IMR-90 (cell line): ENCODE measurements around the gene IL17A. TPM values are rescaled to one million over a fixed set of nuclear protein-coding genes. Genes with fewer than 3 reads are reported as not detected.

Experiments used
- ATAC-seq: fragments of 200-7000 bp; cut with Tn5 transposase; 2 replicates; pipeline ENCODE4 v1.9.1; 2020; ENCODE audit warnings: low read depth, mild to moderate bottlenecking, moderate library complexity
- BruUV-seq: library from RNA; stranded (reverse); fragments of 400-500 nt; replicated peaks from 2 replicates; lab custom pipeline; 2021; lab: Mats Ljungman, UMichigan
- CTCF ChIA-PET: fragments of 300-600 bp; formaldehyde crosslinking; extraction: SDS; loops from one replicate; lab custom pipeline; 2021; ENCODE audit warnings: antibody characterized with exemption; lab: Yijun Ruan, JAX
- POLR2A ChIA-PET: fragments of 300-600 bp; sonication (Branson Sonifier 250); formaldehyde crosslinking; loops from one replicate; lab custom pipeline; 2022; ENCODE audit warnings: antibody characterized with exemption; ENCODE audit not compliant: unreplicated experiment; lab: Charles Lee
- DNase-seq: peaks from one replicate; pipeline ENCODE4 v3.0.0; 2013
- H2AFZ ChIP-seq: replicated peaks from 2 replicates; pipeline ENCODE3; 2013; ENCODE audit warnings: low read length, mild to moderate bottlenecking; ENCODE audit not compliant: poor library complexity
- H2AK5ac ChIP-seq: 2 replicates; pipeline ENCODE4 v1.6.1; 2013; ENCODE audit warnings: low read depth, low read length, inconsistent platforms
- H2AK9ac ChIP-seq: replicated peaks from 2 replicates; pipeline ENCODE3; 2013; ENCODE audit warnings: mild to moderate bottlenecking, low read depth, low read length, moderate library complexity; ENCODE audit not compliant: poor library complexity
- H2BK120ac ChIP-seq: 2 replicates; pipeline ENCODE4 v1.6.1; 2013; ENCODE audit warnings: low read depth, low read length, inconsistent platforms
- H2BK15ac ChIP-seq: 3 replicates; pipeline ENCODE4 v1.6.1; 2013; ENCODE audit warnings: low read depth, low read length, inconsistent platforms
- H2BK20ac ChIP-seq: 2 replicates; pipeline ENCODE4 v1.6.1; 2013; ENCODE audit warnings: low read depth, mild to moderate bottlenecking, inconsistent platforms, low read length, moderate library complexity
- H2BK5ac ChIP-seq: 2 replicates; pipeline ENCODE4 v1.6.1; 2013; ENCODE audit warnings: mild to moderate bottlenecking, low read depth, low read length, inconsistent platforms; ENCODE audit not compliant: poor library complexity, severe bottlenecking
- H3K14ac ChIP-seq: replicated peaks from 2 replicates; pipeline ENCODE4 v1.6.1; 2013; ENCODE audit warnings: low read depth, low read length, inconsistent platforms
- H3K18ac ChIP-seq: 2 replicates; pipeline ENCODE4 v1.6.1; 2013; ENCODE audit warnings: low read depth, low read length, control low read depth
- H3K23ac ChIP-seq: 2 replicates; pipeline ENCODE4 v1.6.1; 2013; ENCODE audit warnings: low read depth, low read length, inconsistent platforms
- H3K27ac ChIP-seq: 2 replicates; pipeline ENCODE4 v1.5.1; 2013; ENCODE audit warnings: mild to moderate bottlenecking, control low read depth, low read length; ENCODE audit not compliant: insufficient read depth
- H3K27me3 ChIP-seq: 2 replicates; pipeline ENCODE4 v1.6.1; 2013; ENCODE audit warnings: low read length; ENCODE audit not compliant: control insufficient read depth, insufficient read depth
- H3K36me3 ChIP-seq: 2 replicates; pipeline ENCODE4 v1.6.1; 2013; ENCODE audit warnings: low read length, mixed read lengths; ENCODE audit not compliant: control insufficient read depth, insufficient read depth
- H3K4ac ChIP-seq: 2 replicates; pipeline ENCODE4 v1.6.1; 2013; ENCODE audit warnings: low read depth, low read length, inconsistent platforms
- H3K4me1 ChIP-seq: 2 replicates; pipeline ENCODE4 v1.6.1; 2013; ENCODE audit warnings: low read length, mixed read lengths; ENCODE audit not compliant: control insufficient read depth, insufficient read depth
- H3K4me2 ChIP-seq: 2 replicates; pipeline ENCODE4 v1.6.1; 2013; ENCODE audit warnings: low read depth, mild to moderate bottlenecking, control low read depth, low read length, moderate library complexity
- H3K4me3 ChIP-seq: 2 replicates; pipeline ENCODE4 v1.5.1; 2013; ENCODE audit warnings: low read depth, mild to moderate bottlenecking, control low read depth, low read length, moderate library complexity; ENCODE audit not compliant: insufficient read depth
- H3K56ac ChIP-seq: 2 replicates; pipeline ENCODE4 v1.6.1; 2013; ENCODE audit warnings: low read length, inconsistent platforms; ENCODE audit not compliant: insufficient read depth; ENCODE audit errors: extremely low read depth
- H3K79me1 ChIP-seq, 2 experiments: 2 replicates each; pipeline ENCODE4 v1.6.1; 2013; ENCODE audit warnings: low read length in 2 of 2, inconsistent platforms in 1 of 2, low read depth in 1 of 2
- H3K9ac ChIP-seq: 2 replicates; pipeline ENCODE4 v1.6.1; 2013; ENCODE audit warnings: low read depth, low read length, control low read depth
- H3K9me1 ChIP-seq: 2 replicates; pipeline ENCODE4 v1.6.1; 2013; ENCODE audit warnings: low read length, inconsistent platforms; ENCODE audit not compliant: insufficient read depth
- H3K9me3 ChIP-seq: 2 replicates; pipeline ENCODE4 v1.6.1; 2013; ENCODE audit warnings: low read length; ENCODE audit not compliant: control insufficient read depth, insufficient read depth
- H4K20me1 ChIP-seq: 2 replicates; pipeline ENCODE4 v1.6.1; 2013; ENCODE audit warnings: low read length, inconsistent platforms; ENCODE audit not compliant: insufficient read depth
- H4K5ac ChIP-seq: 2 replicates; pipeline ENCODE4 v1.6.1; 2013; ENCODE audit warnings: mild to moderate bottlenecking, low read depth, low read length, control low read depth
- H4K8ac ChIP-seq, 2 experiments: 2 replicates each; pipeline ENCODE4 v1.6.1; 2013; ENCODE audit warnings: low read depth in 2 of 2, low read length in 2 of 2, control low read depth in 1 of 2, inconsistent platforms in 1 of 2
- H4K91ac ChIP-seq: 2 replicates; pipeline ENCODE4 v1.6.1; 2013; ENCODE audit warnings: low read depth, low read length, inconsistent platforms; ENCODE audit not compliant: insufficient read depth
- NFE2L2 ChIP-seq: fragments of 150-350 bp; IDR thresholded peaks from 2 replicates; pipeline ENCODE4 v1.6.1; 2016; ENCODE audit warnings: low read depth, mild to moderate bottlenecking, low read length
- WGBS, 2 experiments: methylation state at CpG; one replicate each; pipeline versions ENCODE4 v1.1.5 to v1.1.7; 2013; ENCODE audit warnings: missing lambda C conversion rate in 2 of 2; ENCODE audit not compliant: insufficient read length in 1 of 2; ENCODE audit errors: extremely low coverage in 2 of 2; 5-methylcytosine and 5-hydroxymethylcytosine counted together
- dilution Hi-C: fragments of 300-500 bp; cut with HindIII; formaldehyde crosslinking; loops from one replicate; pipeline ENCODE4 v1.14.3; 2018; ENCODE audit warnings: low sequenced_read_pairs; ENCODE audit not compliant: unreplicated experiment
- in situ Hi-C: fragments of 300-500 bp; cut with MboI; formaldehyde crosslinking; loops from 3 replicates; pipeline ENCODE4 v1.14.3; 2019; ENCODE audit warnings: low sequenced_read_pairs, inconsistent platforms, mixed read lengths
- intact Hi-C: fragments of 100-400 bp; cut with micrococcal nuclease; formaldehyde crosslinking; loops from 2 replicates; pipeline ENCODE4 v1.10.0; 2022
- polyA plus RNA-seq, 3 experiments: library from polyadenylated mRNA; depleted of rRNA; stranded (reverse); fragments of >200 nt; gene quantifications; 2 replicates each; pipeline ENCODE4 v1.2.3, GENCODE V29; 2012; ENCODE audit warnings: low replicate concordance in 1 of 3
- total RNA-seq: library from RNA; depleted of rRNA; stranded (reverse); fragments of >200 nt; gene quantifications from 2 replicates; pipeline ENCODE4 v1.2.3, GENCODE V29; 2012

The IL17A gene
- total and polyA plus RNA-seq, 2 of the 4 experiments (the other 2 are of a cell fraction) = not detected

DNA sequence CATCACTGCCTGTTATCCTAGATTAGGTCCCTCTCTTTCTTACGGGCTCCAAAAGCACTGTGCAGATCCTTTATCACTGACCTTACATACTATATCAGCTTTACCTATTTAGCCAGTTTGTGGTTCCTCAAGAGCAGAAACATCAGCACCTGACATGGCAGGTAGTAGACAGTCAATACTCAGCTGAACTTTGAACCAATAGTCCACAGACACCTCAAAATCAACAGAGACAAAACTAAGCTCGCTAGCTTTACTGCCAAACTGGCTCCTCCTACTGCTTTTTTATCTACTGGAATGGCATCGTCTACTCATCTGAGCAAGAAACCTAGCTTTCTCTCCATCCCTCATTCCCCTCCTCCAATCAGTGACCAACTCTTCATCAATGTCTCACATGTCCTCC lies 5.6 kb downstream of the IL17A start:
- Histone ChIP-seq H4K5ac (no peak overlapping the region), H2BK120ac (no peak overlapping the region), H3K4me3 (no peak overlapping the region), H4K91ac (no peak overlapping the region), H2BK15ac (no peak overlapping the region), H3K4me1 (no peaks in the 10 kb centered on the region), H3K14ac (no peak overlapping the region), H2AK5ac (no peak overlapping the region), H4K20me1 (no peaks in the 10 kb centered on the region), H2AFZ (no peak overlapping the region), H3K27ac (no peak overlapping the region), H3K9me3 (no peaks in the 10 kb centered on the region), H3K4ac (no peak overlapping the region), H3K23ac (no peak overlapping the region), H3K27me3 (no peaks in the 10 kb centered on the region), H3K9me1 (no peaks in the 10 kb centered on the region), H3K18ac (no peak overlapping the region), H2BK5ac (no peak overlapping the region), H4K8ac (no peak overlapping the region), H3K9ac (no peak overlapping the region), H2BK20ac (no peak overlapping the region), H3K56ac (no peak overlapping the region), H2AK9ac (no peak overlapping the region), H3K4me2 (no peak overlapping the region), H3K79me1 (no peaks in the 10 kb centered on the region), H3K36me3 (no peaks in the 10 kb centered on the region)
- POLR2A ChIA-PET = no interaction called here
- ATAC-seq (no peak), DNase-seq (no peak)
- dilution Hi-C loops (no loop called here), in situ Hi-C loops (no loop called here), intact Hi-C loops (no loop called here)
- no TSS peak for BruUV-seq
- CTCF ChIA-PET = no interaction called here
- TF ChIP-seq NFE2L2 = no peak
- WGBS, 2 experiments = 22% methylated on average over 1 of the region's 3 CpGs; no CpG with 5 or more reads in 1 of the 2 experiments
